GM12864 (cell line): ENCODE measurements around the gene TIGAR.

ENCODE experiments used
- DNase-seq: peaks from one replicate; pipeline ENCODE4 v3.0.0-alpha.2; 2011; ENCODE audit warnings: low read depth
- H3K4me3 ChIP-seq: 2 replicates; pipeline ENCODE4 v1.5.1; 2011; ENCODE audit warnings: mild to moderate bottlenecking, low read depth, low read length, control low read depth
- CTCF ChIP-seq: IDR thresholded peaks from 2 replicates; pipeline ENCODE4 v1.5.1; 2011; ENCODE audit warnings: low read depth, mild to moderate bottlenecking, moderate library complexity, low read length, control low read depth, inconsistent platforms; ENCODE audit errors: missing control alignments

TIGAR gene

GRCh38 chr12:4320853-4321701 lies at the start of gene TIGAR:
Gene TIGAR, plus strand, starts transcription at chr12:4321213. Its CDS starts 59 bp downstream, at chr12:4321272.
- peak; percentile 76 for DNase-seq
- TF ChIP-seq CTCF: no peak
- H3K4me3 ChIP-seq: peak within 1 kb of the TSS; percentile 97

- H3K4me3 ChIP-seq: peak overlapping the region; percentile 72
- no peak for TF ChIP-seq CTCF
- peak; percentile 87 for DNase-seq
Measured at GRCh38 chr12:4271717-4272423, 49.1 kb upstream of the TIGAR start.

- no peak for DNase-seq
- no peak for TF ChIP-seq CTCF
- H3K4me3 ChIP-seq: peak overlapping the region; percentile 72
Measured at GRCh38 chr12:4272424-4273272, 48.4 kb upstream of the TIGAR start.

- TF ChIP-seq CTCF: no peak
Measured at GRCh38 chr12:4273273-4273651, 47.8 kb upstream of the TIGAR start.

GRCh38 chr12:4273652-4274395 lies 47.2 kb upstream of the TIGAR start, which contains the start of gene CCND2:
Gene CCND2, plus strand, starts transcription at chr12:4273762. Its CDS starts 279 bp downstream, at chr12:4274041.
- TF ChIP-seq CTCF: no peak
- DNase-seq: no peak
- H3K4me3 ChIP-seq: peak within 1 kb of the TSS; percentile 72

More at GRCh38 chr12:4273273-4273651, 47.8 kb upstream of the TIGAR start:
- DNase-seq: no peak
- H3K4me3 ChIP-seq: peak overlapping the region; percentile 72

GRCh38 chr12:4274396-4275015 lies 46.5 kb upstream of the TIGAR start:
- no peak for TF ChIP-seq CTCF
- peak overlapping the region; percentile 72 for H3K4me3 ChIP-seq
- DNase-seq: no peak
